Panc1 (cell line): ENCODE results near the gene MRPL54. TPM values are rescaled to one million over a fixed set of nuclear protein-coding genes. Genes with fewer than 3 reads are reported as not detected.

Source experiments
- ATAC-seq: fragments of 200-7000 bp; cut with Tn5 transposase; 2 replicates; pipeline ENCODE4 v1.9.1; 2020; ENCODE audit warnings: mild to moderate bottlenecking, moderate library complexity
- BruUV-seq: library from RNA; stranded (reverse); fragments of 400-500 nt; replicated peaks from 2 replicates; lab custom pipeline; 2021; lab: Mats Ljungman, UMichigan
- CTCF ChIA-PET: fragments of 300-600 bp; sonication (Branson Sonifier 250); formaldehyde crosslinking; loops from one replicate; lab custom pipeline; 2022; ENCODE audit warnings: antibody characterized with exemption; lab: Charles Lee
- POLR2A ChIA-PET: fragments of 300-600 bp; sonication (Branson Sonifier 250); formaldehyde crosslinking; loops from one replicate; lab custom pipeline; 2022; ENCODE audit warnings: antibody characterized with exemption; lab: Charles Lee
- DNase-seq: peaks from one replicate; pipeline ENCODE4 v3.0.0-alpha.2; 2010; ENCODE audit warnings: low read depth, low spot score
- H3K27ac ChIP-seq: 2 replicates; pipeline ENCODE4 v1.5.1; 2011; ENCODE audit warnings: mild to moderate bottlenecking, low read length, inconsistent platforms
- H3K27me3 ChIP-seq: fragments of 200-500 bp; sonication (Bioruptor generic); 2 replicates; pipeline ENCODE4 v1.6.0; 2014; ENCODE audit warnings: low read length, inconsistent platforms; ENCODE audit not compliant: control insufficient read depth, insufficient read depth
- H3K36me3 ChIP-seq: fragments of 200-500 bp; sonication (Bioruptor generic); 2 replicates; pipeline ENCODE4 v1.5.1; 2014; ENCODE audit warnings: inconsistent platforms, mild to moderate bottlenecking, low read length, moderate library complexity; ENCODE audit not compliant: control insufficient read depth, insufficient read depth
- H3K4me1 ChIP-seq: 2 replicates; pipeline ENCODE4 v1.5.1; 2011; ENCODE audit warnings: inconsistent platforms, mild to moderate bottlenecking, low read length, moderate library complexity; ENCODE audit not compliant: control insufficient read depth, insufficient read depth
- H3K4me3 ChIP-seq, 2 experiments: 2 replicates each; pipeline ENCODE4 v1.5.1; 2011 to 2012; ENCODE audit warnings: low read depth in 2 of 2, low read length in 2 of 2, mild to moderate bottlenecking in 2 of 2, inconsistent platforms in 1 of 2, moderate library complexity in 1 of 2
- H3K9me3 ChIP-seq: fragments of 200-500 bp; sonication (Bioruptor generic); 2 replicates; pipeline ENCODE4 v1.5.1; 2014; ENCODE audit warnings: low read depth, mild to moderate bottlenecking, inconsistent platforms, low read length, moderate library complexity; ENCODE audit not compliant: control insufficient read depth, insufficient read depth
- CTCF ChIP-seq: fragments of 450-650 bp; IDR thresholded peaks from 2 replicates; pipeline ENCODE4 v1.5.1; 2017; ENCODE audit warnings: mild to moderate bottlenecking
- POLR2AphosphoS5 ChIP-seq: IDR thresholded peaks from 2 replicates; pipeline ENCODE4 v1.6.1; 2012; ENCODE audit warnings: mild to moderate bottlenecking, low read depth, low read length, moderate library complexity
- REST ChIP-seq, 2 experiments: IDR thresholded peaks; 2 replicates each; pipeline ENCODE4 v1.6.1; 2011 to 2012; ENCODE audit warnings: low read depth in 2 of 2, control low read depth in 1 of 2, low read length in 1 of 2, mild to moderate bottlenecking in 1 of 2, moderate library complexity in 1 of 2; ENCODE audit not compliant: insufficient read depth in 1 of 2
- SIN3A ChIP-seq: IDR thresholded peaks from 2 replicates; pipeline ENCODE4 v1.6.1; 2012; ENCODE audit warnings: low read depth, mild to moderate bottlenecking, low read length, moderate library complexity, borderline replicate concordance; ENCODE audit not compliant: insufficient read depth
- TCF7L2 ChIP-seq: IDR thresholded peaks from 2 replicates; pipeline ENCODE4 v1.6.1; 2011; ENCODE audit warnings: mild to moderate bottlenecking, low read depth, low read length, inconsistent platforms
- in situ Hi-C: cut with HindIII; loops from 2 replicates; pipeline ENCODE4 v1.10.0; 2016; ENCODE audit warnings: low sequenced_read_pairs, low pct_unique_long_range_greater_than_20kb
- intact Hi-C: fragments of 100-400 bp; cut with micrococcal nuclease; formaldehyde crosslinking; loops from one replicate; pipeline ENCODE4 v1.10.0; 2022; ENCODE audit not compliant: unreplicated experiment
- total RNA-seq: library from RNA; stranded (reverse); gene quantifications from one replicate; pipeline ENCODE4 v1.2.1, GENCODE V29; 2021; ENCODE audit not compliant: unreplicated experiment

The MRPL54 gene
- total RNA-seq, 1 experiment from 2014 or later, result 42.8 TPM

DNA sequence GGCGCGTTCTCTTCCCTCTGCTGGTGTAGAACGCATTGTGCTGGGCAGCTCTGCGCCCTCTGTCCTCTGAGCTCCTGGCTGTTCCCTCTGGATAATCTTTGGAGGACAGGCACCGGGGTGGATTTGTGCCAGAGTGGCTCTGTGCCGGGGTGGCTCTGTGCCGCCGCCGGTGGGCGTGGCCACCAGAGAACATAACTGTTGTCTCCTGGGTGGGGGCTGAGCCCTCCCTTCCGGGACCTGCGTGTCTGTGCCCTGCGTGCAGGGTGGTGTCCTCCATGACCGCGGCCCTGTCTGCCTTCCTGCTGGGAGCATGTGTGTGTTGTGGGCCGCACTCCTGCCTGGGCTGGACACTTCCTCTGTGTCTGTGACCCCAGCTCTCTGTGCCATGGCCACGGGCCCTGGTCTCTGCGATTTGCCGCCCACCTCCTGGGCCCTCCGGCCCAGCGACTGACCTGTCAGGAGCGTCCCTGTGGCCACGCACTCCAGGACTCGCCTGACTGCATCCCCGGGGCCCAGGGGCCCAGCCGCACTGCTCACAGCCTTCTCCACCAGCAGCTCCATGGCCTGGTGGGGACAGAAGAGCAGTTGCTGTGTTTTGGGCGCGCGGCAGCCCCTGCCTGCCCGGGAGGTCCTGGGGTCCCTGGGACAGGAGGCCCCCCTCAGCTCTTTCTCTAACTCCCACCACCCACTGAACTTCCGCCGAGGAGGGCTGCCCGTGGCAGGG is 46.1 kb downstream of the MRPL54 start:
- ChIA-PET CTCF (no interaction called here), POLR2A (no interaction called here)
- no TSS peak for BruUV-seq
- H3K9me3 ChIP-seq, result no peaks in the 10 kb centered on the region
- H3K27ac ChIP-seq, result no peak overlapping the region
- DNase-seq (no peak), ATAC-seq (no peak)
- in situ Hi-C loops (no loop called here), intact Hi-C loops (no loop called here)
- H3K27me3 ChIP-seq, result no peaks in the 10 kb centered on the region
- no peaks in the 10 kb centered on the region for H3K4me1 ChIP-seq
- H3K36me3 ChIP-seq, result no peaks in the 10 kb centered on the region
- H3K4me3 ChIP-seq, result no peak overlapping the region
- TF ChIP-seq SIN3A (no peak), REST (IDR thresholded peaks at IDR 0.05; ENCODE audit: insufficient read depth in 1 of 2, low read depth in 2 of 2, low read length in 1 of 2) (no peak), TCF7L2 (no peak), POLR2AphosphoS5 (no peak), CTCF (no peak)

GRCh38 chr19:3809881-3810707 is 47.6 kb downstream of the MRPL54 start:
- DNase-seq, result no peak
- intact Hi-C loops, result no loop called here
- TF ChIP-seq REST (IDR thresholded peaks at IDR 0.05; ENCODE audit: insufficient read depth in 1 of 2, low read depth in 2 of 2, low read length in 1 of 2), result no peak
- in situ Hi-C loops, result no loop called here
- BruUV-seq, result no TSS peak
- ChIA-PET POLR2A (no interaction called here), CTCF (no interaction called here)
- no peaks in the 10 kb centered on the region for H3K27me3 ChIP-seq
- H3K36me3 ChIP-seq, result no peaks in the 10 kb centered on the region
- H3K27ac ChIP-seq, result no peak overlapping the region
- no peaks in the 10 kb centered on the region for H3K4me1 ChIP-seq
- no peak for ATAC-seq
- H3K9me3 ChIP-seq, result no peaks in the 10 kb centered on the region
- H3K4me3 ChIP-seq, result no peak overlapping the region
